Measurements from ENCODE around the gene CRB2.
"Not testable (repeated sequence)": the region's sequence is repeated elsewhere in the genome, so short reads cannot be mapped to it uniquely, and the experiment has no call there.

DNA sequence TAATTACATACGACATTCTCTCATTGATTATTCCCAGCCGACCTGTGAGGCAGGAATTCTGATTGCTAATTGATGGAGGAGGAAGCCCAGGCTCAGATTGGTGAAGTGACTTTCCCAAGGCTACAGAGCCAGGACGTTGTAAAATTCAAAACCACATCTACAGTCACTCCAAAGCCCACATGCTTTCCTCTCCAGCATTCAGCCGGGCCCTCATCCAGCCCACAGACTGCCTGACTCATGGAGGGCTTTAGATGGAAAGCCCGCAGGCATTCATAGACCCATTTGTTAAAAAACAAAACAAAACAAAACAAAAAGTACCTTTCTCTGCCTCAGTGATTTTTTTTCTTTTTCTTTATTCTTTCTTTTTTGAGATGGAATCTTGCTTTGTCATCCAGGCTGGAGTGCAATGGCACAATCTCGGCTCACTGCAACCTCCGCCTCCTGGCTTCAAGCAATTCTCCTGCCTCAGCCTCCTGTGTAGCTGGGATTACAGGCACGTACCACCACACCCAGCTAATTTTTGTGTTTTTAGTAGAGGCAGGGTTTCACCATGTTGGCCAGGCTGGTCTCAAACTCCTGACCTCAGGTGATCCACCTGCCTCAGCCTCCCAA lies 22.8 kb upstream of the CRB2 start:
- TF ChIP-seq, protein P1, sequence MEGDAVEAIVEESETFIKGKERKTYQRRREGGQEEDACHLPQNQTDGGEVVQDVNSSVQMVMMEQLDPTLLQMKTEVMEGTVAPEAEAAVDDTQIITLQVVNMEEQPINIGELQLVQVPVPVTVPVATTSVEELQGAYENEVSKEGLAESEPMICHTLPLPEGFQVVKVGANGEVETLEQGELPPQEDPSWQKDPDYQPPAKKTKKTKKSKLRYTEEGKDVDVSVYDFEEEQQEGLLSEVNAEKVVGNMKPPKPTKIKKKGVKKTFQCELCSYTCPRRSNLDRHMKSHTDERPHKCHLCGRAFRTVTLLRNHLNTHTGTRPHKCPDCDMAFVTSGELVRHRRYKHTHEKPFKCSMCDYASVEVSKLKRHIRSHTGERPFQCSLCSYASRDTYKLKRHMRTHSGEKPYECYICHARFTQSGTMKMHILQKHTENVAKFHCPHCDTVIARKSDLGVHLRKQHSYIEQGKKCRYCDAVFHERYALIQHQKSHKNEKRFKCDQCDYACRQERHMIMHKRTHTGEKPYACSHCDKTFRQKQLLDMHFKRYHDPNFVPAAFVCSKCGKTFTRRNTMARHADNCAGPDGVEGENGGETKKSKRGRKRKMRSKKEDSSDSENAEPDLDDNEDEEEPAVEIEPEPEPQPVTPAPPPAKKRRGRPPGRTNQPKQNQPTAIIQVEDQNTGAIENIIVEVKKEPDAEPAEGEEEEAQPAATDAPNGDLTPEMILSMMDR (IDR thresholded peaks at IDR 0.05), result not testable (repeated sequence)
- TF ChIP-seq POLR2A (IDR thresholded peaks at IDR 0.05), result not testable (repeated sequence)

Data from adrenal gland (tissue), 5 donors.